HG03280 (cell line): Measurements from ENCODE around the gene CPT1B.
"Not testable (repeated sequence)": the region's sequence is repeated elsewhere in the genome, so short reads cannot be mapped to it uniquely, and the experiment has no call there.

Source experiments
- ATAC-seq: cut with Tn5 transposase; IDR thresholded peaks from one replicate; pipeline ENCODE4 v1.9.1; 2021; ENCODE audit warnings: mild to moderate bottlenecking, moderate library complexity; ENCODE audit not compliant: unreplicated experiment

CPT1B gene

DNA sequence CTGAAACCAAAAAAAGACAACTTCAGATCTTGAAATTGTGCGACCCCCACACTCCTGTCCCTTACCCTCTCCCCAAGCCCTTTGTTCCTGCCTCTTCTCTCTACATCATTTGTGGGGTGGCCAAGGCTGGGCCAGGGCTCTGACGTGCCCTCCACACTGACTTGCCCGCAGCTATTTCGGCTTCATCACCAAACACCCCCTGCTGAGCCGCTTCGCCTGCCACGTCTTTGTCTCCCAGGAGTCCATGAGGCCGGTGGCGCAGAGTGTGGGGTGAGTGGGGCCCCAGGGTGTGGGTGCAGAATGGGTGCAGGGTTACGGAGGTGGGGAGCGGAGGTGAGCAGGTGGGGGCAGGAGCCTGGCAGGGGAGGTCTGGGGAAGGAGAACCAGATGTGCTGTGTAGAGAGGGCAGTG, 31.8 kb upstream of the CPT1B start:
- ATAC-seq: no peak

DNA sequence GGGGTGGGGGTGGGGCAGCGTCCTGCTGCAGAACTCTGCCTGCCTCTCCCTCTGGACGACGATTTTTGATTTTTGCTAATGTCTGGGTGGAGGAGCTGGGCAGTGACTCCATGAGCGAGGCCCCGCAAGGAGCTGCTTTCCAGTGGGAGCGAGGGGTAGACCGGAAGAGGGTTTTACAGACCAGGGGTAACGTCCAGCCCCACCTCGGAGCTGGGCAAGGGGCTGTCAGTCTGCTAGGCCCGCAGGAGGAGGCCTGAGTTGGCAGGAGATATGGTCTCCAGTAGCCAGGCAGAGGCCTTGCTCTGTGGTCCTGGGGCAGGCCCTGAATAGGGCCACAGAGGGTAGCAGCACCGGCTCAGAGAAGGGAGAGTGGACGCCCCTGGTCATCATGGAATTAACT, 31.4 kb upstream of the CPT1B start:
- ATAC-seq: no peak

DNA sequence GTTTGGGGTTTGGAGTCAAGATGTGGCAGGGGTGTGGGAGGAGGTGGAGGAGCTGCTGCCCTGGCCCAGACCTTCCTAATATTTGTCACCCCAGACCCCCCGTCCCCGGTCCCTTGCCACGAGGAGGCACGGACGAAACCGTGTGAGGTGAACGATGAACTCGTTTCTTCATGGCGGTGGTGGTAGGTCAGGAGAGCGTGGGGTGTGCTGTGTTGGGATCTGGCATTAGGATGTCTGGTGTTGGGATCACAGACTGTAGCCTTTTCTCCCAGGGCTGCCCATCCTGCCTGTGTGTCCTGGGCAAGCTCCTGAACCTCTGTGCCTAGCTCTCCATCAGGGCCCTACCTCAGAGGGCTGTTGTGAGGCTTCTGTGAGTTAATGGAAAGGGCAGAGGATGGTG, 30.8 kb upstream of the CPT1B start:
- no peak for ATAC-seq

DNA sequence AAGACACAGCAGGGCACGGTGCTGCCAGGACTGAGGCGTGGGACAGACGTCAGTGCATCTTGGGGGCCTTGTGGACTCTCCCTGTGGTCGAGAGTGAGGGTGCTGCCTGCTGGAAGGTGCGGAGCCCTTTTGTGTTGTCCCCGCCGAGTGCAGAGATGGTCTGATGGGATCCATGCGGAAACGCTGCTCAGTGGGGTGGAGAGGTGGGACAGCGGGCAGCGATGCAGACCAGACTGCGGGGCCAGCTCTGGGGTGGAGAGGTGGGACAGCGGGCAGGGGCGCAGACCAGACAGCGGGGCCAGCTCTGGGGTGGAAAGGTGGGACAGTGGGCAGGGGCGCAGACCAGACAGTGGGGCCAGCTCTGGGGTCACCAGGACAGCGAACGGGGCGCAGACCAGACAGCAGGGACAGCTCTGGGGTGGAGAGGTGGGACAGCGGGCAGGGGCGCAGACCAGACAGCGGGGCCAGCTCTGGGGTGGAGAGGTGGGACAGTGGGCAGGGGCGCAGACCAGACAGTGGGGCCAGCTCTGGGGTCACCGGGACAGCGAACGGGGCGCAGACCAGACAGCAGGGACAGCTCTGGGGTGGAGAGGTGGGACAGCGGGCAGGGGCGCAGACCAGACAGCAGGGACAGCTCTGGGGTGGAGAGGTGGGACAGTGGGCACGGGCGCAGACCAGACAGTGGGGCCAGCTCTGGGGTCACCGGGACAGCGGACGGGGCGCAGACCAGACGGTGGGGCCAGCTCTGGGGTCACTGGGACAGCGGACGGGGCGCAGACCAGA, 30.0 kb upstream of the CPT1B start:
- not testable (repeated sequence) for ATAC-seq

DNA sequence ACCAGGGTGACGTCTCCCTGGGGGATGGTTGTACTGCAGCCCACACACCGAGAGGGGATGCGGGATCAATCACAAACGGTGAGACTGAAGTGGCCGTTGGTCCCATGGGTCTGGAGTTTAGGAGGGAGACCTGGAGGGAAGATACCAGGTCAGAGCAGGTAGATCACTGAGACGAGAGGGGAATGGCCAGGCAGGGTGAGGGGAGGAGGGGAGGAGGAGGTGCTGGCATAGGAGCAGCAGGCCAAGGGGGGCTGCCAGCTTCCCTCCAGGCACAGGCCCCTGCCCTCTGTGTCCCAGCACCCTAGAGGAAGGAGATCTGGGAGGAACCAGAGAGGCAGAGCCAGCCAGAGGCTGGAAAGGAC, 29.4 kb upstream of the CPT1B start:
- no peak for ATAC-seq

DNA sequence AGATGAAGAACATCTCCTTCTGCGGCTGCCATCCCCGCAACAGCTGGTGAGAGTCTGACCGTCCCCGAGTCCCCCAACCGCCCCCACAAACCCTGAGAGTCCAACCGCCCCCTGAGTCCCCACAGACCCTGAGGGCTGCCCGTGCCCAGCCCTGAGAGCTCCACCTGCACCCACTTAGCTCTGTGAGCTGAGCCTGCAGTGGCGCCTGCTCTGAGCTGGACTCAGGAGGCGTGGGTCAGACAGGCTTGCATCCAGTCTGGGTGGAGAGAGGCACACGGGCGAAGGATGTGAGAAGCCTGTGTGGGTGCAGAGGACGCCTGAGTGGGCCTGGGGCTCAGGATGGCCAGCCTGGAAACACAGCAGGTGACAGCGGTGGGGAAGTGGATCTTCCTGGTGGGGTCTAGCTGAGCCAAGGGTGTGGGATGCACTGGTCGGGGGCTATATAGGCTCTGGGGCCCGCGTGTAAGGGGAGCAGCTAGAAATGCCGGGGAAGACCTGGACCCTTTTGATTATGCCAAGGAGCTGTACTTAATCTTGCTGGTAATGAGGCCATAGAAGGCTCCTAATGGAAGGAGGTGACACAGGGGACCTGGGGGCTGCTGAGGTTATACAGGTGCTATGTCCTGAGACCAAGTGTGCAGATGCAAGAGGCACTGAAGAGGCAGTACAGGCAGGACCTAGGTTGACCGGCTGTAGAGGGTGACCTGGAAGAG, 28.9 kb upstream of the CPT1B start:
- no peak for ATAC-seq

DNA sequence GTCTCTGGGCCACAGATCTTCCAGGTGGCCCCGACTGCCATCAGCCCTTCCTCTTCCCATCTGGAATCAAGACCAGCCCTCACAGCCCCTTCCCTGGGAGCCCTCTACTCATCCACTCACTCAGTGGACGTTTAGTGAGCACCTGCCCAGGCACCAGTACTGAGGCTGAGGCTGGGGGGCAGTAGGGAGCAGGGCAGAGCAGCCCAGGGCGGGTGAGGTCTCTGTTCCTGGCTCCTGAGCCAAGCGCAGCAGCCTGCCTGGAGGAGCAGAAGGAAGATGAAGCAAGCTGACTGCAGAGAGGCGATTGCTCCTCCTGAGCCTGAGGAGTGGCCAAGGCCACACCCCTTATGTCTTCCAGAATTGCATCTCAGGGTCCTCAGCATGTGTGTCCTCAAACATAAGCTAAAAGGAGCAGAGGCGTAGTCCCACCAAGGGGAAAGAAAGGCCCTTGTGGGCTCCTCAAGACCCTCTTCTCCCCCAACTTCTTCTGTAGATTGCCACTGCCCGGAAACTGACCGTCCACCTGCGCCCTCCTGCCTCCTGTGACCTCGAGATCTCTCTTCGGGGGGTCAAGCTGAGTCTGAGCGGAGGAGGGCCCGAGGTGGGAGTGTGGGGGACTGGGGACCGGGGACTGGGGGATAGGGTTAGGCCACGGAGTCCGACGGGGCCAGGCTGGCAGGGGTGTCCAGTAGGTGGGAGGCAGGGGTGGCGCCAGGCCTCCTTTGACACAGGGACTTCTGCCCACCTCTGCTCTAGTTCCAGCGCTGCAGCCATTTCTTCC, 28.1 kb upstream of the CPT1B start:
- ATAC-seq: no peak

DNA sequence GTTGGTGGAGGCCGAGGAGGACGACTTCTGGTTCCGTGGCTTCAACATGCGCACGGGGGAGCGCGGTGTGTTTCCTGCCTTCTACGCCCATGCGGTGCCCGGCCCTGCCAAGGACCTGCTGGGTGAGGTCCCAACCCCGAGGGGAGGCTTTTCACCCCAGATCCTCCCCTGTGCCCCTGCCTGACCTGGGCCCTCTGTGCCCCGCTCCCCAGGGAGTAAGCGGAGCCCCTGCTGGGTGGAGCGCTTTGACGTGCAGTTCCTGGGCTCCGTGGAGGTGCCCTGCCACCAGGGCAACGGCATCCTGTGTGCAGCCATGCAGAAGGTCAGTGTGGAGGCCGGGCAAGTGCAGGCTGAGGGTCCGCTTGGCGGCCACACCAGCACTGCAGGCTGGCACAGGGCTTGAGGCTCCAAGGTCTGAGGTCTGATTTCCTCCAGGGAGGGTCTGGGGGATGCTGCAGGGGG, 27.4 kb upstream of the CPT1B start:
- no peak for ATAC-seq

DNA sequence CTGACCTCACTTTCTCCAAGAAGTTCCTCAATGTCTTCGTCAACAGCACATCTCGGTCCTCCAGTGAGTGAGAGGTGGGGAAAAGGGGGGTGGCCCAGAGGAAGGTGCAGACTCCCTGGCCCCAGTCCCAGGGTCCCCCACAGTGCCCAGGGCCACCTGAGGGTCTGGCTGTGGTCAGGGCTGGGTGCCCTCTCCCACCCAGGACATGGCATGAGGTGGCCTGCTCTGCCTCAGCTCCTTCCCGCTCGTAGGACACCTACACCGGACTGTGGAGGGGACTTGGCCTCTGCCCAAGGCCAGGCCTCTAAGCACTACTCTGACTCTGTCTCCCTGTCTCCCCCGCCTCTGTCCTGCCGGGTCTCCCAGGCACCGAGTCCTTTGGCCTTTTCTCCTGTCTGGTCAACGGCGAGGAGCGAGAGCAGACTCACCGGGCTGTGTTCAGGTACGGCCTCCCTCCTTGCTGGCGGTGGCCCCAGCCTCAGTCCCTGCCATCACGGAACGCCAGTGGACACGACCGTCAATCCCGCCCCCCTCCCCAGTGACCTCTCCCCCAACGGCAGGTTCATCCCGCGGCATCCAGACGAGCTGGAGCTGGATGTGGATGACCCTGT, 26.9 kb upstream of the CPT1B start:
- ATAC-seq: no peak

DNA sequence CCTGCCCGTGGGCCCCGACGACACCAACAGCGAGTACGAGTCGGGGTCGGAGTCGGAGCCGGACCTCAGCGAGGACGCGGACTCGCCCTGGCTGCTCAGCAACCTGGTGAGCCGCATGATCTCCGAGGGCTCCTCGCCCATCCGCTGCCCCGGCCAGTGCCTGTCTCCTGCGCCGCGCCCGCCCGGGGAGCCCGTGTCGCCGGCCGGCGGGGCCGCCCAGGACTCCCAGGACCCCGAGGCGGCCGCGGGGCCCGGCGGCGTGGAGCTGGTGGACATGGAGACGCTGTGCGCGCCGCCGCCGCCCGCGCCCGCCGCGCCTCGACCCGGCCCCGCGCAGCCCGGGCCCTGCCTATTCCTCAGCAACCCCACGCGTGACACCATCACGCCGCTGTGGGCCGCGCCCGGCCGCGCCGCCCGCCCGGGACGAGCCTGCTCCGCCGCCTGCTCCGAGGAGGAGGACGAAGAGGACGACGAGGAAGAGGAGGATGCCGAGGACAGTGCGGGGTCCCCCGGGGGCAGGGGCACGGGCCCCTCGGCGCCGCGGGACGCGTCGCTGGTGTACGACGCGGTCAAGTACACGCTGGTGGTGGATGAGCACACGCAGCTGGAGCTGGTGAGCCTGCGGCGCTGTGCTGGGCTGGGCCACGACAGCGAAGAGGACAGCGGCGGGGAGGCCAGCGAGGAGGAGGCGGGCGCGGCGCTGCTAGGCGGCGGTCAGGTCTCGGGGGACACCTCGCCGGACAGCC, 26.2 kb upstream of the CPT1B start:
- ATAC-seq: no peak

DNA sequence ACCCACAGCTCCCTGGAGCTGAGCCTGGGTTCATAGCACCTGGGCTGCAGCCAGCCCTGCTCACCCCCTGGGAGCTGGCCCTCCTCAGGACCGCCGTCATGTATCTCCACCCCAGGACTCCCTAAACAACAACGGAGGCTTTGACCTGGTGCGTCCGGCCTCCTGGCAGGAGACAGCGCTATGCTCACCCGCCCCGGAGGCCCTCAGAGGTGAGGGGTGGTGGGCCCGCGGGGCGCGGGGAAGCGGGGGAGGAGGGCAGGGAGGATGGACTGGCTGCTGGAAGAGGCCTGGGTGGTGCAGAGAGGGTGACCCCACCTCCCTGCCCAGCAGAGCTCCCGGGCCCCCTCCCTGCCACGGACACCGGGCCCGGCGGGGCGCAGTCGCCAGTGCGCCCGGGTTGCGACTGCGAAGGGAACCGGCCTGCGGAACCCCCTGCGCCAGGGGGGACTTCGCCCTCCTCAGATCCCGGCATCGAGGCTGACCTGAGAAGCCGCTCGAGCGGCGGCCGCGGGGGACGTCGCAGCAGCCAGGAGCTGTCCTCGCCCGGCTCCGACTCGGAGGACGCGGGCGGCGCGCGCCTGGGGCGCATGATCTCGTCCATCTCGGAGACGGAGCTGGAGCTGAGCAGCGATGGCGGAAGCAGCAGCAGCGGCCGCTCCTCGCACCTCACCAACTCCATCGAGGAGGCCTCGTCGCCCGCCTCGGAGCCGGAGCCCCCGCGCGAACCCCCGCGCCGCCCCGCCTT, 25.5 kb upstream of the CPT1B start:
- ATAC-seq: no peak

DNA sequence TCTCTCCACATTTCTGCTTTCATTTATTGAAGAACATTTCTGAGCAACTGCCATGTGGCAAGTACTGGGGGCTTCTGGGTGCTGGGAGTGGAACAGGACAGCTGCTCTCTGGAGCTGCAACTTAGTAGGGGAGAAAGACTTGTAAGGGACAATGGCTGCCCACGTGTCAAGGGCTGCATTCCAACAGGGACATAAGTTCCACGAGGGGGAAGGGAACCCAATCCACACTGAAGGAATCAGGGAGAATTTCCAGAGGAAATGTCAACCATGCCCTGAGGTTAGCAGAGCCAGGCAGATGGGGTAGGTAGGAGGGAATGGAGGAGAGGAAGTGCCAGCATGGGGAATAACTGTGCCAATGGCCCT, 24.1 kb upstream of the CPT1B start:
- ATAC-seq: no peak

DNA sequence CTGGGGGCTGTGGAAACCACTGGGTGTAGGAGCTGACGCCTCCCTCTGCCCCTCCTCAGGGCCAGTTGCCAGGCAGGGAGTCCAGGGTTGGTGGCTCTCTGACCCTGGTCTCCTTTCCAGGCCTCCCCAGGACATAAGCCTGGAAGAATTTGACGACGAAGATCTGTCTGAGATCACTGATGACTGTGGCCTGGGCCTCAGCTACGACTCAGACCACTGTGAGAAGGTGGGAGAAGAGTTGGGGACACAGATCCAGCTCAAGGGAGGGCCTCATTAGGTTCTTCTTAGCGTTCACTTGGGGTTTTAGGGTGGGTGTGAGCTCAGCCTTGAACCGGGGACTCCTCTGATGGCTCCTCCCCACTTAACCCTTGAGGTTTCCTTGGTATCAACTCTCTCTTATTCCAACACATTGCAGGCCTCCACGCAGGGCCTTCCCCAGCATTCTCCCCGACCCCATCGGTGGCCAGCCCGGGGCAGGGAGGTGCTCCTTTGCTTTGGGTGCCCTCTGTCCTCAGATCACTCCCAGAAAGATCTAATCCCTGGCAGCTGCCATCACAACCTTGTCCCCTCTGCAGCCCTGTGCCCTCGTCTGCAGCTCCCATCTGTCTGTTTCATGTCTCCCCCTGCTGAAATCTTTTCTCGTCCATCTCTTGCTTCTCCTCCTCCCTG, 23.6 kb upstream of the CPT1B start:
- no peak for ATAC-seq

DNA sequence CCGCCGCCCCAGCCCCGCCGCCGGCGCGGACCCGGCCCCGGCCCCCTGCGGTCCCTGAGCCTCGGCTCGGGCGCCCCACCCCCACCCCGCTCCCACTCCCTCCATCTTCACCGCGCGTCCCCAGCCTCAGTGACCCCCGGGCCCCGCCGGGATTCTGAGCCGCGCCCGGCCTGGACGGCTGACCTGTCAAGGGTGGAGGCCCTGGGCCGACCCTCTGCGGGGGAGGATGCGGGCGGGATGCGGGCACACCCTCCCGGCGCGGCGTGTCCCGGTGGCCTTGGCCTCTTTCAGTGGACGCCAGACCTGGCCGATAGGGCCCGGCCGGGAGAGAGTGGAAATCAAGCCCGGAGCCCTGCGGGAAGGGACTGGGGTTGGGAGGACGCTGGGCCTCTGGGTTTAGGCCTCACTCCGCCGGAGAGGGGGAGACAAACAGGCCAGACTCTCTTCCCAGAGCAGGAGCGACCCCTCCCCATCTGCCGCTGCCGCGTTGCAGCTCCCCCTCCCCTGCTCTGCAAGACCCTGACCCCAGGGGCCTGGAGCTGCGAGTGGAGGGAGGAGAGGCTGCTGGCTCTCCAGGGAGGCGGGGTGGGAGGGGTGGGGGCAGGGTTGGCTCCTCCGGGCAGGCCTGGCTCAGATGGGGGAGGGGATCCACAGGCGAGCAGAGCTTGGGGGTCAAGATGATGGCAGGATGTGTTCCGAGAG, 22.9 kb upstream of the CPT1B start:
- ATAC-seq: no peak

DNA sequence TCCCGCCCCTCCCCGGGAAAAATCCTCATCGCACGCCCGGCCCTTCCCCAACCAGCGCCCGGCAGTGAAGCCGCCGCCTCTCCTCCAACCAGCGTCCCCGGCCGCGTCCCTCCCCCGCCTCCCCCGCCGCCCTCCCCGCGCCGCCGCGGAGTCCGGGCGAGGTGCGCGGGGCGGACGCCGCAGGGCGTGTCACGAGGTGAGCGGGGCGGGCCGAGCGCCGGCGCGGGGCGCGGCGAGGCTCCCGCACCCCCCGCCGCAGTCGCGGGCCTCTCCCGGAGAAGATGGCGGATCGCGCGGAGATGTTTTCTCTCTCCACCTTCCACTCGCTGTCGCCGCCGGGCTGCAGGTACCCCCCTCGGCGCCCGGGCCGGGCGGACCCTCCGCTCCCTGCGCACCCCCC, 22.3 kb upstream of the CPT1B start, which contains the start of gene MAPK8IP2:
Gene MAPK8IP2 (plus strand): TSS at position 256 of the 400 bp plus-strand sequence. CDS start 26 bp downstream, at position 282.
- no peak for ATAC-seq

DNA sequence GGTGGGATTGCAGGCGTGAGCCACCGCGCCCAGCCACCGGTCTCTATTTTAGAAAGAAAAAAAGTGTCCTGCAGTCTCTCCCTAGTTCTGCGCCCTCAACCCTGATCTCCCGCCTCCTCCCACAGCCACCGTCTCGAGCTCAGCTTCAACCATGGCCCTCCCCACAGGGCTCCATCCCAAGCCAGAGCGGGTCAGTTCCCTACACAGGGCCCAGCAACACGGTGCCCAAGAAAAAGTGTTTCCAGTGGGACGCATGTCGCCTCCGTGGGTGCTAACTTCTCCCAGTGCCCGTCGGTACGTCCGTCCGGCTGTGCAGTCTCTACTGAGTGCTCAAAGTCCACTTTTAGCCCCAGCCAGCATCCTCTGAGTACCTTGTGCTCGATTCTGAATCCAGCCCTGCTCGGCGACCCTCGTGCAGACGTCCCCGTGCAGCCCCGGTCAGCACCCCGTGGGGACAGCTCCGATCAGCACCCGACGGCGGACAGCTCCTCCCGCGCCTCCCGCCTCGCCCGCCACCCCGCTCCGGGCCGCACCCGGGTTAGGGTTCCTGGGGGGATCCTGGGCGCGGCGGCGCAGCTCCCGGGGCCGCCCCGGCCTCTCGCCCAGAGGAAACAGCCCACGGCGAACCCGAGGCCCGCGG, 21.7 kb upstream of the CPT1B start:
- ATAC-seq: no peak

DNA sequence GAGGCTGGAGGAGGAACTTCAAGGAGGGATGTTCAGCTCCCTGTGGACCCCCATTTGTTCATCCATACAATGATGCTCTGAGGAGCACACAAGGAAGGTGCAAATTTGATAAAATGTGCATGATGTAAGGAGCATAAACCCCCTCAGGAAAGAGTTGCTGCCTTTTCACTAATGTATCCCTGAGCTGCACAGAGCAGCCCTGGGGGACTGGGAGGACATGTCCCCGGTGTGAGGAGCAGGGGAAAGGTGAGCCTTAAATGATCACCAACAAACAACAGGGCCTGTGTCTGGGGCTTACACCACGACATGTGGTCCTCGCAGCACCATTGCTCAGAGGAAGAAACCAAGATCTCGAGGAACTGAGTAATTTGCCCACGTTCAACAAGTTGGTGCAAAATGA, 18.9 kb upstream of the CPT1B start:
- no peak for ATAC-seq

DNA sequence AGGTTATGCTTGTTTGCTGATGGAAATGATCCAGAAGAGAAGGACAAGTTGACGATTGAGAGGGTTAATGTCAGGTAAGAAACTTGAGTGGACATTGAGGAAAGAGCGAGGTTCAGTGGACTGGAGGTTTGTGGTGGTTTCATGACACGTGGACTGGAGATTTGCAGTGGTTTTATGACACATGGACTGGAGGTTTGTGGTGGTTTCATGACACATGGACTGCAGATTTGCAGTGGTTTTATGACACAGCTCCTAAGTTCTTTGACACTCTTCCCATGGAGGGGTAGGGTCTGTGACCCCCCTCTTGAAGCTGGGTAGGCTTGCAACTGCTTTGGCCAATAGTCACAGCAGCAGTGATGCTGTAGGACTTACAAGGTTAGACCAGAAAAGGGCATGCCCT, 17.0 kb upstream of the CPT1B start:
- no peak for ATAC-seq
